Activated naive CD8-positive, alpha-beta T cell treated with anti-CD3 and anti-CD28 coated beads, Interleukin-2, amount 10 ng/mL, durations not matched to agents 7 days and 5 days (primary cell): ENCODE results near the gene UBASH3B. TPM values are rescaled to one million over a fixed set of nuclear protein-coding genes. Genes with fewer than 3 reads are reported as not detected.

ENCODE experiments used
- ATAC-seq: fragments of 150-1000 bp; cut with Tn5 transposase; one replicate; pipeline ENCODE4 v1.10.0; 2021; ENCODE audit warnings: low read depth, moderate library complexity
- POLR2A ChIA-PET: fragments of 350-600 bp; sonication (Branson Sonifier 250); formaldehyde crosslinking; loops from one replicate; lab custom pipeline; 2021; ENCODE audit warnings: antibody characterized with exemption; lab: Charles Lee
- DNase-seq: peaks from one replicate; pipeline ENCODE4 v3.0.0; 2021
- H3K27ac Mint-ChIP-seq: one replicate; pipeline ENCODE4 v1.8.0; 2022; ENCODE audit warnings: mild to moderate bottlenecking, mixed read lengths
- H3K27me3 Mint-ChIP-seq: one replicate; pipeline ENCODE4 v1.8.0; 2022; ENCODE audit warnings: mild to moderate bottlenecking, moderate library complexity, mixed read lengths
- H3K36me3 Mint-ChIP-seq: one replicate; pipeline ENCODE4 v1.8.0; 2021; ENCODE audit warnings: mild to moderate bottlenecking, mixed read lengths
- H3K4me1 Mint-ChIP-seq: one replicate; pipeline ENCODE4 v1.8.0; 2021; ENCODE audit warnings: mixed read lengths
- H3K4me3 Mint-ChIP-seq: one replicate; pipeline ENCODE4 v1.8.0; 2022; ENCODE audit warnings: mild to moderate bottlenecking, moderate library complexity, mixed read lengths
- H3K9me3 Mint-ChIP-seq: one replicate; pipeline ENCODE4 v1.8.0; 2021; ENCODE audit warnings: mixed read lengths
- total RNA-seq, 2 experiments: library from RNA; stranded (reverse); gene quantifications; one replicate each; pipeline ENCODE4 v1.2.3, GENCODE V29; 2021

The UBASH3B gene
- total RNA-seq, 2 experiments from 2014 or later = 40.7 to 44.8 TPM

GRCh38 chr11:122863704-122864326, 208.3 kb downstream of the UBASH3B start:
- POLR2A ChIA-PET = interaction anchor here (1.3 to 1.4 kb wide), 3 partner anchors 157 to 190 kb away, joined by 3 to 5 read pairs (median 4); no protein-coding TSS in a partner anchor
- Mint-ChIP-seq H3K4me3 (no peak overlapping the region), H3K27me3 (no peaks in the 10 kb centered on the region), H3K36me3 (peaks cover 31% of the 10 kb centered on the region), H3K4me1 (peaks cover 1% of the 10 kb centered on the region), H3K27ac (no peak overlapping the region), H3K9me3 (no peaks in the 10 kb centered on the region)
- no peak for DNase-seq
- no peak for ATAC-seq

Other genes starting within 250 kb of the UBASH3B start
- gene CRTAM, start 182.8 kb downstream of the UBASH3B start, total RNA-seq = 10 to 100 TPM; 18.9 to 20.8 TPM
- gene JHY, start 227.0 kb downstream of the UBASH3B start, total RNA-seq = 1 to 10 TPM; 5.5 to 6.2 TPM